Esophagus squamous epithelium (tissue), 4 donors: ENCODE results near the gene METTL2B.

Experiments used
- CTCF ChIP-seq, 6 experiments: fragments of 450-650 bp in 4 of 6; fragments of 200-600 bp in 2 of 6; sonication (generic) in 2 of 6; IDR thresholded peaks; one replicate each; pipeline ENCODE4 v1.5.1; 2016 to 2019; ENCODE audit warnings: antibody characterized with exemption in 6 of 6, mild to moderate bottlenecking in 4 of 6, moderate library complexity in 4 of 6
- POLR2A ChIP-seq, 4 donors: fragments of 450-650 bp; IDR thresholded peaks; one replicate each; pipeline ENCODE4 v1.6.1; 2017; ENCODE audit warnings: antibody characterized with exemption in 4 of 4, mild to moderate bottlenecking in 4 of 4, moderate library complexity in 3 of 4

GRCh38 chr7:128453836-128454804, 22.4 kb upstream of the METTL2B start:
- no peak for TF ChIP-seq CTCF (IDR thresholded peaks at IDR 0.05)
- TF ChIP-seq POLR2A (IDR thresholded peaks at IDR 0.05) = no peak
